ENCODE results near the gene ZFC3H1.
"Not testable (repeated sequence)": the region's sequence is repeated elsewhere in the genome, so short reads cannot be mapped to it uniquely, and the experiment has no call there.

Gene ZFC3H1

GRCh38 chr12:71625476-71625875, 38.2 kb downstream of the ZFC3H1 start:
- DNase-seq = no peak

- DNase-seq = no peak
These were observed 41.7 kb downstream of the ZFC3H1 start for GRCh38 chr12:71621938-71622337.

- DNase-seq = no peak
These were observed 53.4 kb downstream of the ZFC3H1 start for GRCh38 chr12:71610031-71610795.

- DNase-seq = no peak
These were observed 55.9 kb downstream of the ZFC3H1 start for GRCh38 chr12:71607494-71608330.

GRCh38 chr12:71605039-71605438, 58.6 kb downstream of the ZFC3H1 start:
- no peak for DNase-seq

GRCh38 chr12:71602761-71603577, 60.7 kb downstream of the ZFC3H1 start:
- no peak for DNase-seq

GRCh38 chr12:71601546-71601945, 62.1 kb downstream of the ZFC3H1 start:
- DNase-seq = no peak

GRCh38 chr12:71599210-71599609, 64.4 kb downstream of the ZFC3H1 start:
- DNase-seq = no peak

GRCh38 chr12:71594214-71594948, 69.3 kb downstream of the ZFC3H1 start:
- no peak for DNase-seq

GRCh38 chr12:71592841-71593240, 70.8 kb downstream of the ZFC3H1 start:
- no peak for DNase-seq

GRCh38 chr12:71591601-71592000, 72.0 kb downstream of the ZFC3H1 start:
- DNase-seq = no peak

- no peak for DNase-seq
These were observed 74.2 kb downstream of the ZFC3H1 start for GRCh38 chr12:71589478-71589881.

- no peak for DNase-seq
These were observed 76.6 kb downstream of the ZFC3H1 start for GRCh38 chr12:71587012-71587411.

GRCh38 chr12:71585218-71585617, 78.4 kb downstream of the ZFC3H1 start:
- DNase-seq = no peak

GRCh38 chr12:71584356-71584755, 79.3 kb downstream of the ZFC3H1 start:
- no peak for DNase-seq

- no peak for DNase-seq
These were observed 80.7 kb downstream of the ZFC3H1 start for GRCh38 chr12:71582925-71583324.

GRCh38 chr12:71581206-71581605, 82.4 kb downstream of the ZFC3H1 start:
- DNase-seq = no peak

- DNase-seq = no peak
These were observed 84.9 kb downstream of the ZFC3H1 start for GRCh38 chr12:71578694-71579258.

GRCh38 chr12:71576496-71576895, 87.2 kb downstream of the ZFC3H1 start:
- no peak for DNase-seq

GRCh38 chr12:71569885-71570284, 93.8 kb downstream of the ZFC3H1 start:
- not testable (repeated sequence) for DNase-seq

- DNase-seq = no peak
These were observed 96.1 kb downstream of the ZFC3H1 start for GRCh38 chr12:71567537-71567936.

- DNase-seq = no peak
These were observed 97.0 kb downstream of the ZFC3H1 start for GRCh38 chr12:71566655-71567054.
